GM13977 (cell line): ENCODE results near the gene TAS1R1.
"Not testable (repeated sequence)": the region's sequence is repeated elsewhere in the genome, so short reads cannot be mapped to it uniquely, and the experiment has no call there.

Source experiments
- DNase-seq: peaks from one replicate; pipeline ENCODE4 v3.0.0; 2012; ENCODE audit warnings: low spot score
- CTCF ChIP-seq: IDR thresholded peaks from 2 replicates; pipeline ENCODE4 v1.5.1; 2012; ENCODE audit warnings: mild to moderate bottlenecking, control low read depth; ENCODE audit not compliant: insufficient read depth; ENCODE audit errors: extremely low read depth, missing control alignments
- in situ Hi-C: fragments of 300-500 bp; cut with MboI; formaldehyde crosslinking; loops from one replicate; pipeline ENCODE4 v1.12.0; 2022; ENCODE audit warnings: low sequenced_read_pairs, low pct_unique_long_range_greater_than_20kb, mixed read lengths, inconsistent platforms; ENCODE audit not compliant: unreplicated experiment

The TAS1R1 gene

GRCh38 chr1:6545276-6546112, 9.6 kb upstream of the TAS1R1 start:
- no peak for TF ChIP-seq CTCF
- no peak for DNase-seq
- in situ Hi-C loops: no loop called here

GRCh38 chr1:6546326-6546725, 8.8 kb upstream of the TAS1R1 start:
- no peak for TF ChIP-seq CTCF
- in situ Hi-C loops: no loop called here

DNA sequence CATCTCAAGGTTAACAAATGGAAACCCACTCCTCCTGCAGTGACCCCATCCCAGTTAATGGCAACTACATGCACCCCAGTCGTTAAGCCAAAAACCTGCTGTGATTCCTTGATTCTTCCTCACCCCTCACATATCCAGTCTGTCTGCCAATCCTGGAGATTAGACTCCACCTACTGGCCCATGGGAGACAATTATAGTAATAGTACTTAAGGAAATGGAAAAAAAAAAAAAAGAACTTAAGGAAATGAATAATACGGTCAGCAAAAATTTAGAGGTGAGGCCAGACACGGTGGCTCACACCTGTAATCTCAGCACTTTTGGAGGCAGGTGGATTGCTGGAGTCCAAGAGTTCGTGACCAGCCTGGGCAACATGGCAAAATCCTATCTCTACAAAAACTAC, 7.8 kb upstream of the TAS1R1 start:
- in situ Hi-C loops: no loop called here
- DNase-seq: no peak
- no peak for TF ChIP-seq CTCF

More at GRCh38 chr1:6546326-6546725, 8.8 kb upstream of the TAS1R1 start:
- no peak for DNase-seq

DNA sequence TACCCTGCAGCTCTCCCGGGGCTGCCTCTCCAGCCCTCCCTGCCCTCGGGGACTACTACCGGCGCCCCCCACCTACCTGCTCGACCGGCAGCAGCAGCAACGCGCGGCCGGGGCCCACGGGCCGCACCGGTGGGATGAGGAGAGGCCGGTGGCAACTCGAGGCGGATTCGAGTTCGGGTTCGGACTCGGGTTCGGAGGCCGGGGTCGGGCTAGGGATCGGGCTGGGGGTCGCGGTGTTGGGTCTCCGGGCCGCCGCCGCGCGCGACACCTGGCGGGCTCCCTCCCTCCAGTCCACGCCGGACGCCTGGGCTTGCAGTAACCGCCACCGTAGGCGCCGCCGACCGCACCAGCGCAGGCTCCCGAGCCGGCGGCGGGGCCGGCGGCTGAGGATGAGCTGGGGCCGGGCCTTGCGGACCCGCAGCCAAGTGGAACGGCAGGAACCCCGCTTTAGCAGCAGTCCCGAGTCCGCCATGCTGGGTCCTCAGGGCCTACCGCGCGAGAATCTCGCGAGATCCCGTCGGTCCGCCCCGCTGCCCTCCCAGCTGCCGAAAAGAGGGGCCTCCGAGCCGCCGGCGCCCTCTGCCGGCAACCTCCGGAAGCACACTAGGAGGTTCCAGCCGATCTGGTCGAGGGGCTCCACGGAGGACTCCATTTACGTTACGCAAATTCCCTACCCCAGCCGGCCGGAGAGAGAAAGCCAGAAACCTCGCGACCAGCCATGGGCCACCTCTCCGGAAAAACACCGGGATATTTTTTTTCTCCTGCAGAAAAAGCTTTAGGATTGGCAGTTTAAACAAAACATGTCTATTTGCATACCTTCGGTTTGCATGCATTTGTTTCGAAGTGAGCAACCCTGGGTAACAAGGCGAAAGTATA, 838 bp upstream of the TAS1R1 start, which contains the start of gene NOL9:
Gene NOL9, minus strand, starts transcription at position 483 of the 876 bp plus-strand sequence. Its CDS starts 11 bp downstream, at position 472.
- peak; percentile 98 for DNase-seq
- in situ Hi-C loops: no loop called here
- peak; percentile 96 for TF ChIP-seq CTCF

DNA sequence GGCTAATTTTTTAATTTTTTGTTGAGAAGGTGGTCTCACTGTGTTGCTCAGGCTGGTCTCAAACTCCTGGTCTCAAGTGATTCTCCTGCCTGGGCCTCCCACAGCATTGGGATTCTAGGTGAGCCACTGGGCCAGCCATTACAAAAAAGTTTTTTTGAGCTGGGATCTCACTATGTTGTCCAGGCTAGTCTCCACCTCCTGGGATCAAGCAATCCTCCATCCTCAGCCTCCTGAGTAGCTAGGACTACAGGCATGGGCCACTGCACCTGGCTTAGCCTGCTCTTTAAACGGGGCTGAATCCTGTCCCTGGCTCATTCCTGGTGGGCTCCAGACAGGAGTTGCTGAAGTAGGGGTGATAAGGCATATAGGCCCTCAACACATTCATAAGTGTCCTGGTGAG, 2.5 kb downstream of the TAS1R1 start:
- no peak for DNase-seq
- in situ Hi-C loops: no loop called here
- TF ChIP-seq CTCF: no peak

DNA sequence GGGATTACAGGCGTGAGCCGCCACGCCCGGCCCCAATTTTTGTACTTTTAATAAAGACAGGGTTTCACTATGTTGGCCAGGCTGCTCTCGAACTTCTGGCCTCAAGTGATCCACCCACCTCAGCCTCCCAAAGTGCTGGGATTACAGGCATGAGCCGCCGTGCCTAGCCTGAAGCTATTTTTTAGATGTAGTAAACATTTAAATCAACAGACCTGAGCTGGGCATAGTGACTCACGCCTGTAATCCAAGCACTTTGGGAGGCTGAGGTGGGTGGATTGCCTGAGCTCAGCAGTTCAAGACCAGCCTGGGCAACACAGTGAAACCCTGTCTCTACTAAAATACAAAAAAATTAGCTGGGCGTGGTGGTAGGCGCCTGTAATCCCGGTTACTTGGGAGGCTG, 4.1 kb downstream of the TAS1R1 start:
- DNase-seq, in situ Hi-C loops: not testable (repeated sequence)

GRCh38 chr1:6560267-6560666, 5.2 kb downstream of the TAS1R1 start:
- in situ Hi-C loops: no loop called here
- TF ChIP-seq CTCF: no peak
- DNase-seq: no peak
